Ovary (tissue), 3 donors: Measurements from ENCODE around the gene COL5A1.

ENCODE experiments used
- POLR2A ChIP-seq: fragments of 450-650 bp; IDR thresholded peaks from one replicate; pipeline ENCODE4 v1.6.1; 2017; ENCODE audit warnings: antibody characterized with exemption, mild to moderate bottlenecking, moderate library complexity
- TF ChIP-seq, protein P1 (sequence below), 3 donors: fragments of 450-650 bp in 2 of 3; fragments of 200-600 bp in 1 of 3; IDR thresholded peaks; one replicate each; pipeline versions ENCODE4 v1.5.1 to v1.8.0; 2016 to 2022; ENCODE audit warnings: antibody characterized with exemption in 3 of 3, mild to moderate bottlenecking in 1 of 3
- donor health status: DM: no; HTN: no; CAD: no.

DNA sequence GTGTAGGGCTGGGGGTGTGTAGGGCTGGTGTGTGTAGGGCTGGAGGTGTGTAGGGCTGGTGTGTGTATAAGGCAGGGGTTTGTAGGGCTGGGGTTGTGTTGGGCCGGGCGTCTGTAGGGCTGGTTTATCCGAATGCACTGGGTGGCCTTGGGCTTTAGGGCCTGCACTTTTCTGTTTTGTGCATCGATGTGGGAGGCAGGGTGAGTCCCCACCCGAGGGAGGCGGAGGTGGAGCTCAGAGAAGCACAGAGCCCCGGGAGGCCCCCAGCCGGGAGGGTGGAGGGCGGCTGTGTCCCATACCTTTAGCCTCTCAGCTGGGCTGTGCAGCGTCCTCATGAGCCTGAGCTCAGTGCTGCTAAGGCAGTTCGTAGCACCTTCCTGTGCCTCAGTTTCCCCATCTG, 13.5 kb downstream of the COL5A1 start:
- TF ChIP-seq POLR2A: no peak
- TF ChIP-seq, protein P1, sequence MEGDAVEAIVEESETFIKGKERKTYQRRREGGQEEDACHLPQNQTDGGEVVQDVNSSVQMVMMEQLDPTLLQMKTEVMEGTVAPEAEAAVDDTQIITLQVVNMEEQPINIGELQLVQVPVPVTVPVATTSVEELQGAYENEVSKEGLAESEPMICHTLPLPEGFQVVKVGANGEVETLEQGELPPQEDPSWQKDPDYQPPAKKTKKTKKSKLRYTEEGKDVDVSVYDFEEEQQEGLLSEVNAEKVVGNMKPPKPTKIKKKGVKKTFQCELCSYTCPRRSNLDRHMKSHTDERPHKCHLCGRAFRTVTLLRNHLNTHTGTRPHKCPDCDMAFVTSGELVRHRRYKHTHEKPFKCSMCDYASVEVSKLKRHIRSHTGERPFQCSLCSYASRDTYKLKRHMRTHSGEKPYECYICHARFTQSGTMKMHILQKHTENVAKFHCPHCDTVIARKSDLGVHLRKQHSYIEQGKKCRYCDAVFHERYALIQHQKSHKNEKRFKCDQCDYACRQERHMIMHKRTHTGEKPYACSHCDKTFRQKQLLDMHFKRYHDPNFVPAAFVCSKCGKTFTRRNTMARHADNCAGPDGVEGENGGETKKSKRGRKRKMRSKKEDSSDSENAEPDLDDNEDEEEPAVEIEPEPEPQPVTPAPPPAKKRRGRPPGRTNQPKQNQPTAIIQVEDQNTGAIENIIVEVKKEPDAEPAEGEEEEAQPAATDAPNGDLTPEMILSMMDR (IDR thresholded peaks at IDR 0.05): no peak
